GM13977 (cell line): Measurements from ENCODE around the gene ZNF454.

Experiments used
- DNase-seq: peaks from one replicate; pipeline ENCODE4 v3.0.0; 2012; ENCODE audit warnings: low spot score
- CTCF ChIP-seq: IDR thresholded peaks from 2 replicates; pipeline ENCODE4 v1.5.1; 2012; ENCODE audit warnings: mild to moderate bottlenecking, control low read depth; ENCODE audit not compliant: insufficient read depth; ENCODE audit errors: extremely low read depth, missing control alignments
- in situ Hi-C: fragments of 300-500 bp; cut with MboI; formaldehyde crosslinking; loops from one replicate; pipeline ENCODE4 v1.12.0; 2022; ENCODE audit warnings: low sequenced_read_pairs, low pct_unique_long_range_greater_than_20kb, mixed read lengths, inconsistent platforms; ENCODE audit not compliant: unreplicated experiment

ZNF454 gene

GRCh38 chr5:178993236-178993765 lies 52.3 kb downstream of the ZNF454 start:
- DNase-seq, result no peak
- in situ Hi-C loops, result no loop called here

GRCh38 chr5:178993955-178994579 lies 53.1 kb downstream of the ZNF454 start:
- in situ Hi-C loops, result no loop called here
- no peak for DNase-seq
- TF ChIP-seq CTCF, result no peak

More at GRCh38 chr5:178993236-178993765, 52.3 kb downstream of the ZNF454 start:
- TF ChIP-seq CTCF, result no peak

- DNase-seq, result no peak
- TF ChIP-seq CTCF, result no peak
- in situ Hi-C loops, result no loop called here
Observed at GRCh38 chr5:178994580-178995340, 53.8 kb downstream of the ZNF454 start, which contains the start of gene GRM6. TSS of gene GRM6 (minus strand) at chr5:178995320. CDS start at chr5:178994944, 376 bp downstream.

- DNase-seq, result no peak
- TF ChIP-seq CTCF, result no peak
- in situ Hi-C loops, result no loop called here
Observed at GRCh38 chr5:178995341-178995690, 54.3 kb downstream of the ZNF454 start.

GRCh38 chr5:178996156-178996555 lies 55.2 kb downstream of the ZNF454 start:
- no peak for TF ChIP-seq CTCF
- DNase-seq, result no peak
- in situ Hi-C loops, result no loop called here

- in situ Hi-C loops, result no loop called here
- no peak for TF ChIP-seq CTCF
- DNase-seq, result no peak
Observed at GRCh38 chr5:178997191-178997590, 56.2 kb downstream of the ZNF454 start.
